ENCODE results near the gene RGS4. TPM values are rescaled to one million over a fixed set of nuclear protein-coding genes. Genes with fewer than 3 reads are reported as not detected.
A peak's percentile ranks its signal among the peaks of the same experiment; 100 is the strongest.

Gene RGS4
- total RNA-seq, 1 experiment from 2014 or later: not detected

GRCh38 chr1:163074004-163074403 lies 4.8 kb downstream of the RGS4 start:
- Histone ChIP-seq H2BK15ac (ENCODE audit: low read depth, low read length) (no peak overlapping the region), H3K27me3 (ENCODE audit: insufficient read depth, low read length) (no peaks in the 10 kb centered on the region), H3K9me3 (ENCODE audit: control insufficient read depth, low read depth, low read length) (no peaks in the 10 kb centered on the region), H4K20me1 (ENCODE audit: control insufficient read depth, insufficient read depth, insufficient read length) (no peaks in the 10 kb centered on the region), H3K18ac (ENCODE audit: insufficient read length, low read depth, low read length) (no peak overlapping the region), H4K91ac (ENCODE audit: insufficient read length, low read depth, low read length) (no peak overlapping the region), H3K14ac (ENCODE audit: insufficient read depth, low read length) (no peak overlapping the region), H3T11ph (ENCODE audit: low read length) (no peak overlapping the region), H4K8ac (replicated peaks; ENCODE audit: insufficient read length, low read depth, low read length) (no peak overlapping the region), H2BK12ac (ENCODE audit: insufficient read length, low read depth, low read length) (no peak overlapping the region), H2BK5ac (ENCODE audit: insufficient read length, low read length) (no peak overlapping the region), H3K56ac (ENCODE audit: insufficient read length, low read depth, low read length) (no peak overlapping the region), H3K9ac (ENCODE audit: extremely low read depth, insufficient read length, low read length) (no peak overlapping the region), H3K79me1 (ENCODE audit: insufficient read depth, low read depth, low read length, poor library complexity, severe bottlenecking) (no peaks in the 10 kb centered on the region), H4K5ac (ENCODE audit: insufficient read length, low read depth, low read length) (peak overlapping the region; percentile 83), H2BK20ac (ENCODE audit: low read depth, low read length, poor library complexity, severe bottlenecking) (no peak overlapping the region), H2AFZ (ENCODE audit: low read length) (no peak overlapping the region), H3K4me2 (ENCODE audit: insufficient read depth, insufficient read length, low read length) (no peak overlapping the region), H3K23ac (ENCODE audit: insufficient read length, low read depth, low read length) (no peak overlapping the region), H3K23me2 (ENCODE audit: insufficient read length, low read depth, low read length, poor library complexity, severe bottlenecking) (no peaks in the 10 kb centered on the region), H3K4me1 (ENCODE audit: insufficient read depth, low read length) (no peaks in the 10 kb centered on the region), H2BK120ac (ENCODE audit: low read depth, low read length, poor library complexity, severe bottlenecking) (no peak overlapping the region), H3K4ac (ENCODE audit: low read depth, low read length) (no peak overlapping the region), H3K27ac (ENCODE audit: insufficient read length, low read depth, low read length) (no peak overlapping the region), H3K79me2 (ENCODE audit: insufficient read depth, low read length) (no peaks in the 10 kb centered on the region), H2AK5ac (ENCODE audit: insufficient read length, low read length) (no peak overlapping the region)
- H3K36me3 Mint-ChIP-seq (ENCODE audit: insufficient read depth in 1 of 3, low read depth in 3 of 3): no peaks in the 10 kb centered on the region
- DNase-seq: no peak
- WGBS (ENCODE audit: extremely low coverage, insufficient read length, low lambda C conversion rate): no CpG with 5 or more reads among the region's 1 CpG
- no peaks in the 10 kb centered on the region for H3K27me3 Mint-ChIP-seq (ENCODE audit: low read depth)
- H3K4me3 Mint-ChIP-seq: no peak overlapping the region
- no peak overlapping the region for H3K27ac Mint-ChIP-seq
- no peaks in the 10 kb centered on the region for H3K9me3 Mint-ChIP-seq
- TF ChIP-seq, protein P1, sequence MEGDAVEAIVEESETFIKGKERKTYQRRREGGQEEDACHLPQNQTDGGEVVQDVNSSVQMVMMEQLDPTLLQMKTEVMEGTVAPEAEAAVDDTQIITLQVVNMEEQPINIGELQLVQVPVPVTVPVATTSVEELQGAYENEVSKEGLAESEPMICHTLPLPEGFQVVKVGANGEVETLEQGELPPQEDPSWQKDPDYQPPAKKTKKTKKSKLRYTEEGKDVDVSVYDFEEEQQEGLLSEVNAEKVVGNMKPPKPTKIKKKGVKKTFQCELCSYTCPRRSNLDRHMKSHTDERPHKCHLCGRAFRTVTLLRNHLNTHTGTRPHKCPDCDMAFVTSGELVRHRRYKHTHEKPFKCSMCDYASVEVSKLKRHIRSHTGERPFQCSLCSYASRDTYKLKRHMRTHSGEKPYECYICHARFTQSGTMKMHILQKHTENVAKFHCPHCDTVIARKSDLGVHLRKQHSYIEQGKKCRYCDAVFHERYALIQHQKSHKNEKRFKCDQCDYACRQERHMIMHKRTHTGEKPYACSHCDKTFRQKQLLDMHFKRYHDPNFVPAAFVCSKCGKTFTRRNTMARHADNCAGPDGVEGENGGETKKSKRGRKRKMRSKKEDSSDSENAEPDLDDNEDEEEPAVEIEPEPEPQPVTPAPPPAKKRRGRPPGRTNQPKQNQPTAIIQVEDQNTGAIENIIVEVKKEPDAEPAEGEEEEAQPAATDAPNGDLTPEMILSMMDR (conservative IDR thresholded peaks at IDR 0.05): no peak
- peaks cover 8 to 9% of the 10 kb centered on the region in 2 experiments for H3K4me1 Mint-ChIP-seq
